HG02571 (cell line): ENCODE results near the gene INHBC.
"Not testable (repeated sequence)": the region's sequence is repeated elsewhere in the genome, so short reads cannot be mapped to it uniquely, and the experiment has no call there.

ENCODE experiments used
- ATAC-seq: cut with Tn5 transposase; IDR thresholded peaks from one replicate; pipeline ENCODE4 v1.9.1; 2021; ENCODE audit warnings: mild to moderate bottlenecking, moderate library complexity; ENCODE audit not compliant: unreplicated experiment

The INHBC gene

DNA sequence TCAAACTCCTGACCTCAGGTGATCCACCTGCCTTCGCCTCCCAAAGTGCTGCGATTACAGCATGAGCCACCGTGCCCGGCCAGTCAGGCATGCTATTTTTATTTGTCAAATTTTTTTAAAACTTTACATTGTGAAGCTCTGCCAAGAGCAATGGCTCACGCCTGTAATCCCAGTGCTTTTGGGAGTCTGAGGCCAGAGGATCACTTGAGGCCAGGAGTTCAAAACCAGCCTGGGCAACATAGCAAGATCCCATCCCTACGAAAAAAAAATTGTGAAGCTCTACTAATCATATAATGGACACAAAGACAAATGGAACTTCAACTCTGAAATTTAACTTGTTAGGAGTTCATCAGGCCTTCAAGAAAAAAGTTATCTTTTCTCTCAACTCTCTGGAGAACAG, 5.6 kb upstream of the INHBC start:
- ATAC-seq: no peak

DNA sequence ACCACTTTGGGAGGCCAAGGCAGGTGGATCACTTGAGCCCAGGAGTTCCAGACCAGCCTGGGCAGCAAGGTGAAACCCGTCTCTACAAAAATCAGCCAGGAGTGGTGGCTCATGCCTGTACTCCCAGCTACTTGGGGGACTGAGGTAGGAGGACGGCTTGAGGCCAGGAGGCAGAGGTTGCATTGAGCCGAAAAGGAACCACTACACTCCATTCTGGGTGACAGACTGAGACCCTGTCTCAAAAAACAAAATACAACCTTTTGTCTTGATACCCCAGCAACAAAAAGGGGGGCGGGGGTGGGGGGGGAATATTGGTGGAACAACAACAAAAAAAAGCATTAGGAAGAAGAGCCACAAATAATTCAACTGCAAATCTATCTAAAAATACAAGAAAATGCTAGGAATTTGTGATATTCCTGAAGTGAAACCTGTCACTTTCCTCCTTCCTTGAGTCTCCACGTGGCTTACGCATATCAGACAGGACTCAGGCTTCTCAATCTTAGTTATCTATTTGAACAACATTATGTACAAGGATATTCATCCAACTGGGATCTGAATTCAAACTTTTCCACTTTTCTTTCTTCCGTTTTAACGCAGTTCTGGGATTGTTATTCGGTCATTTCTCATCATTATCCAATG, 5.0 kb upstream of the INHBC start:
- no peak for ATAC-seq

DNA sequence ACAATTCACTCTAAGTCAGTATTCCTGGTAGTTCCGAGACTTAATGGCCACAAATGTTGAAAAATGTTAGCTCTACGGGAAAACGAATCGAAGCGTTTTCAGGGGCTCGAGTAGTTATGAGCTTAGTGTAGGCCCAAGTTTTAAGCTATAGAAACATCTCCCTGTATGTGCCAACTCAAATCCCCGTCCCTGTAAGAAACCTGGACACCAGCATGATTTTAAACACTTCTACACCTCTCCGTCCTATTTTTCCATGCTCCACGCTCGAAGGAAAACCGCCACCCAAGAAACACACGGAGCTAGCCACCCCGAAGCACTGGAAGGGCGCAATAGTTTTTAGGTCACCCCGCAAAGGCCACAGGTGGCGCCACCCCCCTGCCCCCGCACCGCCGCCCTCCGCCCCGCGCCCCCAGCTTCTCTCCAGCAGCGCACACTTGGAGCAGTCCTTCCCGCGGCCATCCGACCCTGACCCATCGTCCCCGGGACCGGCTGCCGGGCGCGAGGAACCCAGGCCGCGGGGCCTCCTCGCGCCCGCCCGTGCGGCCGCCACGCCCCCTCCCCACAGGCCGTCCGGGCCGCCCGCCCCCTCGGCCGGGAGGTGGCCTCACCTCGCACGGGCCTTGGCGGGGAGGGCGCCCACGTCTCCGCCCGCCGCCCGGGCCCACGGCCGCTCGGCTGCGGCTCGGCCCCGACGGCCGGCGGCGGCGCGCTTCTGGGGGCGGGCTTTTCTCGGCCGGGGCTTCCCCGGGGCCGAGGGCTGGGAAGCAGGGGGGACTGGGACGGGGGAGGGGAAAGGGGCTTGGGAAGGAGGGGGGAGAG, 4.3 kb upstream of the INHBC start:
- ATAC-seq: peak; percentile 44

DNA sequence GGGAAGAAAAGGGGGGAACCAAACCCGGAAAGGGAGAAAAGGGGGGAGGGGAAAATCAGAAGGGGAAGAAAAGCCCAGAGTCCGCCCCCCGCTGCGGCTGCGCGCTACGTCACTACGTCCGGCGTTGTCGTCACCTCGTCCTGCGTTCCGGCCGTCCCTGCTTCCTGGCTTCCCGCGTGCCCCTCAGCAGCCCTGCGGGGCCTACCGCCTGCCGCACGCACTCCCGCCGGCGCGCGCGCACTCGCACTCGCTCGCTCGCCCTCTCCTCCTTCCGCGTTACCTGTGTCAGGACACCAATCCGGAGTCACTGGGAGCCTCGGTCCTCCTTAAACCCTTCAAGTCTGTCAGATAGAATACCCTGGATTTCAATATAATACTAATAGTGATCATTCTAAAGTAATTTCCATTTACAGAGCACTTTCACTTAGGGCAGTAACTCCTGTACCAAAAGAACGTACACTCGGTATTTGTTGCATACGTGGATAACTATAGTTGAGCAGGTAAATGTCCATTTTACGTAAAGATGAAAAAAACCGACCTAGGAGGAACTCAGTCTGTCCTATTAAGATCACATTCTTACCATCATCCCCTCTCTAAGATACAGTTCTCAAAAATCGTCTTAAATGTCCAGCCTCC, 3.5 kb upstream of the INHBC start, which contains the start of gene R3HDM2:
R3HDM2 (minus strand) TSS at position 113 of the 636 bp plus-strand sequence. CDS start 120,615 bp downstream, outside the sequence.
- peak; percentile 98 for ATAC-seq

DNA sequence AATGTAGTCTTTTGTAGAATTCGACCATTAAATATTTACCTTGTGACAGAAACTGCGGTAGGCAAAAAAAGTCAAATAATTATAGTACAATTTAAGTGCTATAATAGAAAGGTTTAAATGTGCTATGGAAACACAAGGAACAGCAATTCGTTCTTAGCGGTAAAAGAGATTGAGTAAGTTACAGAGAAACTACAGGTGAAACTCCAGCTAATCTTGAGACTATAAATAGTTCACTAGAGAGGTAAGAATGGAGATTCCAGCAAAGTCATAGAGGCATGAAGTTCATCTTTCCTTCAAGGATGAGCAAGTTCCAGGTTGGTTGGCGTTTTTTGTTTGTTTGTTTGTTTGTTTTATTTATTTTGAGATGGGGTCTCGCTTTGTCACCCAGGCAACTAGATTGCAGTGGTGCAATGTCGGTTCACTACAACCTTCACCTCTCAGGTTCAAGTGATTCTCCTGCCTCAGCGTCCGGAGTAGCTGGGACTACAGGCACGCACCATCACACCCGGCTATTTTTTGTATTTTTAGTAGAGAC, 2.9 kb upstream of the INHBC start:
- ATAC-seq: no peak

DNA sequence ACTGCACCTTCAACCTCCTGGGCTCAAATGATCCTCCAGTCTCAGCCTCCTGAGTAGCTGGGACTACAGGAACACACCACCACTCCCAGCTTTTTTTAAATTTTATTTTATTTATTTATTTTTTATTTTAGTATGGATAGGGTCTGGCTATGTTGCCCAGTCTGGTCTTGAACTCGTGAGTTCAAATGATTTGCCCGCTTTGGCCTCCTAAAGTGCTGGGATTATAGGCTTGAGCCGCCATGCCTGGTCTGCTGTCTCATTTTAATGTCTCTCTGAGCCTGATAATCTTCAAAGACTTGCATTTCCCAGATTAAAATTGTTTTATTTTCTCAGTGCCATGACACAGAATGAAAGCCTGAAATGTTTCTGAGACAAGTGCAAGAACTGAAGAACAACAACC, 1.2 kb upstream of the INHBC start:
- ATAC-seq: no peak

DNA sequence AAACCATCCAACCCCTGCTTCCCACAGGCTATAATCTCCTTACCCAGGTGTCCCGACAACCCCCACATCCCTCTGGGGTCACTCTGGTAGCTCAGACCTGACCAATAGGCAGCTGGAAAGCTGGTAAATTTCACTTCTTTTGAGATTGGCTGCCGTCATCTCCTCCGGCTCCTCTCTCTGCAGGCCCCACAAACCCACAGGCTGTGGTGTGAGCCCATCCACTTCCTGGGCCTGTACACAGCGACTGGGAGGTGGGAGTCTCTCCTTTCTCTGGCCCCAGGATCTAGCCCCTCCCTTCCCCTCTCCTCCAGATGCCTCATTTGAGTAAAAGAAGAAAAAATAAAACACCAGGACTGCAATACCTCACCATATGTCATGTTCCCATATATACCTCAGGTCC, 709 bp downstream of the INHBC start:
- ATAC-seq: no peak

DNA sequence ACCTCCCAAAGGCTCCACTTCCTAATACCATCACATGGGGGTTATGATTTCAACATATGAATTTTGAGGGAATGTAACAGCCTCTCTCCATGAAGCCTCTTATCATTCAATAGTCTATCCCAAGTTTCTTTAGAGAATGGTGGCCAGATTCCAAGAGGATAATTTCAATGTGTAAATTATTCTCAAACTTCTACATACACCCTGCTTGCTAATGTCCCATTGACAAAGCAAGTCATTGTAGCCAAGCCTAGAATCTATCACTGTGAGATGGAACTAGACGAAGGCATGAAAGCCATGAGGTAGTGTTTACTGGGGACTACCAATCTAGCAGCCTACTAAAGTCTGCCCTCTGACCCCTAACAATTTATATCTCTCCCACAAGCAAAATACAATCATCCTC, 3.8 kb downstream of the INHBC start:
- ATAC-seq: no peak

DNA sequence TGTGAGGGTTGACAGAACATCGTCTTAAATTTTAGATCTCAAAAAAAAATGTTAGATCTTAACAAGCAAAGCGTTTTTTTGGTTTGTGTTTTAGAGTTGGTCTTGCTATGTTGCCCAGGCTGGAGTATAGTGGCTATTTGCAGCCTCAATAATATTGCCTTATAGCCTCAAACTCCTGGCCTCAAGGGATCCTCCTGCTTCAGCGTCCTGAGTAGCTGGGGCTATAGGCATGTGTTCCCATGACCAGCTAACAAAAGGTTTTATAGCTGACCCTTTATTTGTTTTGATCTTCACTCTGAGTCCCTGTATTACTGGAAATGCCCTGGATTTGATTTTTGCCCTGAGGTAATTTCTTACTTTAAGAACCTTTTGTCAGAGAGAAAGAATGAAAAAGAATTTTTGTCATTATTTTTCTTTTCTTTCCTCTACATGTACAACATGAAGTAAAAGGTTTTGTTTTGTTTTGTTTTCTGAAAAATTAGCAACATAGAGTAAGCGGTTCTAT, 5.2 kb downstream of the INHBC start:
- ATAC-seq: no peak

DNA sequence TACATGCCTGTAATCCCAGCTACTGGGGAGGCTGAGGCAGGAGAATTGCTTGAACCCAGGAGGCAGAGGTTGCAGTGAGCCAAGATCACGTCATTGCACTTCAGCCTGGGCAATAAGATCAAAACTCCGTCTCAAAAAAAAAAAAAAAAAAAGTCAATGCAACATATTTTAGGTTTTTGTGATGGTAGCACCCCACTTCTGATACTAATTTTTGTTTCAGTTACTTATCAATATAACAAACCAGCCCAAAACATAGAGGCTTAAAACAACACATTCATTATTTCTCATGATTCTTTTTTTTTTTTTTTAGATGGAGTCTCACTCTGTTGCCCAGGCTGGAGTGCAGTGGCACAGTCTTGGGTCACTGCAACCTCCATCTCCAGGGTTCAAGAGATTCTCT, 6.8 kb downstream of the INHBC start:
- not testable (repeated sequence) for ATAC-seq

DNA sequence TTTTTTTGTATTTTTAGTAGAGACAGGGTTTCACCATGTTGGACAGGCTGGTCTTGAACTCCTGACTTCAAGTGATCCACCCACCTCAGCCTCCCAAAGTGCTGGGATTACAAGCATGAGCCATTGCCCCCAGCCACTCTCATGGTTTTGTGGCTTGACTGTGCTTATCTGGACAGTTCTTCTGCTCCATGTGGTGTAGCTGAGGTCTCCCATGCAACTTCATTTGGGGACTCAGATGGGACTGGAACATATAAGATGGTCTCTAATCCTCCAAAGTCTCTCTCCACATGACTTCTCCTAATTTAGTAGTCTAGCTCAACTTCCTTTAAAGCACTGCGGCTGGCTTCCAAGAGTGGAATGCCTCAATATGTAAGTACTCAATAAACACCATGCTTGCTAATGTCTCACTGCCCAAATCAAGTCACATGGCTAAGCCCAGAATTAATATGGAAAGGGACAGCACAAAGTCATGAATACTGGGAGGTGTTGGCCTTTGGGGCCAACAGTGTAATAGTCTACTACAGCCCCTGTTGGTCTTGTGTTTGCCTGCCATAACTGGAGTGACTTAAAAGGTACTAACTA, 7.4 kb downstream of the INHBC start:
- ATAC-seq: no peak

DNA sequence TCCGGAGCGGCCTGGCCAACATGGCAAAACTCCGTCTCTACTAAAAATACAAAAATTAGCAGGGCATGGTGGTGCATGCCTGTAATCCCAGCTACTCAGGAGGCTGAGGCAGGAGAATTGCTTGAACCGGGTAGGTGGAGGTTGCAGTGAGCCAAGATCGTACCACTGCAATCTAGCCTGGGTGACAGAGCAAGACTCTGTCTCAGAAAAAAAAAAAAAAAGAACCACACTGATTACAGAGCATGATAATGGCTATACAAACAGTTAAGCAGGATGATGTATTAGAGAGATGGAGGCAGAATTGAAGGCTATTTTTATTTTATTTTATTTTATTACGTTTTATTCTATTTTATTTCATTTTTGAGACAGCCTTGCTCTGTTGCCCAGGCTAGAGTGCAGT, 9.8 kb downstream of the INHBC start:
- not testable (repeated sequence) for ATAC-seq

DNA sequence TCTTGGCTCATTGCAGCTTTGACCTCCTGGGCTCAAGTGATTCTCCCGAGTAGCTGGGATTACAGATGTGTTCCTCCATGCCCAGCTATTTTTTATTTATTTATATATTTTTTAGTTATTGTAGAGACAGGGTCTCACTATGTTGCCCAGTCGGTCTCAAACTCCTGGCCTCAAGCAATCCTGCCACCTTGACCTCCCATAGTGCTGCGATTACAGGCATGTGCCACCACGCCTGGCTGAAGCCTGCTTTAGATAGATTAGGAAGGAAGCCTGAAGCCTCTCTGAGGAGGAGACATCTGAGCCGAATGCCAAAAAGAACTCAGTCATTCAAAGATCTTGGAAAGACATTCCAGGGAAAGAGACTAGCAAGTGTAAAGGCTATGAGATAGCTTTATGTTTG, 10.2 kb downstream of the INHBC start:
- ATAC-seq: no peak

DNA sequence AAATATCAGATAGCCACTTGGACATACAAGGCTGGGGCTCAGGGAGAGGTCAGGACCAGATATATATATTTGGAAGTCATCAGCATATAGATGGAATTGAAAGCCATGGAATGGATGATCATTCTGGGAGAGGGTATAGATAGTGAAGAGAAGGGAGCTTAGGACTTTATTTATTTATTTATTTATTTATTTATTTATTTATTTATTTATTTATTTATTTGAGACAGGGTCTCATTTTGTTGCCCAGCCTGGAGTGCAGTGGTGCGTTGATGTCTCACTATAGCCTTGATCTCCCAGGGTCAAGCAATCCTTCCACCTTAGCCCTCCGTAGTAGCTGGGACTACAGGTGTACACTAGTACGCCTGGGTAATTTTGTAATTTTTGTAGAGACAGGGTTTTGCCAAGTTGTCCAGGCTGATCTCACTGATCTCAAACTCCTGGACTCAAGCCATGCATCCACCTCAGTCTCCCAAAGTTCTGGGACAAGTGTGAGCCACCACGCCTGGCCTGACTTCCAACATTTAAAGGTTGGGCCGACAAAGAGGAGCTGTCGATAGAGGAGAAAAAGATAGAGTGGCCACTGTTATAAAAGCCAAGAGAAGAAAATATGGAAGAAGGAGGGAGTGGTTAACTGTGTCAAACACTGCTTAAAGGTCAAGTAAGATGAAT, 11.8 kb downstream of the INHBC start:
- no peak for ATAC-seq

DNA sequence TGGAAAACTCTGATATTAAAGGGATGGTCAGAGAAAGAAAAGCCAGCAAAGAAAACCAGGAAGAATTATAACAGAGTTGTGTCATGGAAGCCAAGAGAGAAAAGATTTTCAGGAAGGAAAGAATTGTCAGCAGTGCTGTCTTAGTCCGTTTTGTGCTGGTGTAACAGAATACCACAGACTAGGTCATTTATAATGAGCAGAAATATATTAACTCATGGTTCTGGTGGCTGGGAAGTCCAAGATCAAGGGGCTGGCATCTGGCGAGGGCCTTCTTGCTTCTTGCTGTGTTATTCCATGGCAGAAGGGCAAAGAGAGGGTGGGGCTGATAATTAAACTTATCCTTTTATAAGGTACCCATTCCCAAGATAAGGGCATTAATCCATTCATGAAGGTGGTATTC, 14.1 kb downstream of the INHBC start:
- ATAC-seq: no peak

DNA sequence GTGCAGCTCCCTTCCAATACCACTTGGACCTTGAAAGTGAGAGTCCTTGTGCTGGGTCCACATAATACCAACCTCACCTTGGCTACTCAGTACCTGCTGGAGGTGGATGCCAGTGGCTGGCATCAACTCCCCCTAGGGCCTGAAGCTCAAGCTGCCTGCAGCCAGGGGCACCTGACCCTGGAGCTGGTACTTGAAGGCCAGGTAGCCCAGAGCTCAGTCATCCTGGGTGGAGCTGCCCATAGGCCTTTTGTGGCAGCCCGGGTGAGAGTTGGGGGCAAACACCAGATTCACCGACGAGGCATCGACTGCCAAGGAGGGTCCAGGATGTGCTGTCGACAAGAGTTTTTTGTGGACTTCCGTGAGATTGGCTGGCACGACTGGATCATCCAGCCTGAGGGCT, 14.8 kb downstream of the INHBC start:
- no peak for ATAC-seq

DNA sequence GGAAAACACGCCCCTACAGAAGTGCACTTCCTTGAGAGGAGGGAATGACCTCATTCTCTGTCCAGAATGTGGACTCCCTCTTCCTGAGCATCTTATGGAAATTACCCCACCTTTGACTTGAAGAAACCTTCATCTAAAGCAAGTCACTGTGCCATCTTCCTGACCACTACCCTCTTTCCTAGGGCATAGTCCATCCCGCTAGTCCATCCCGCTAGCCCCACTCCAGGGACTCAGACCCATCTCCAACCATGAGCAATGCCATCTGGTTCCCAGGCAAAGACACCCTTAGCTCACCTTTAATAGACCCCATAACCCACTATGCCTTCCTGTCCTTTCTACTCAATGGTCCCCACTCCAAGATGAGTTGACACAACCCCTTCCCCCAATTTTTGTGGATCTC, 15.5 kb downstream of the INHBC start:
- ATAC-seq: no peak

DNA sequence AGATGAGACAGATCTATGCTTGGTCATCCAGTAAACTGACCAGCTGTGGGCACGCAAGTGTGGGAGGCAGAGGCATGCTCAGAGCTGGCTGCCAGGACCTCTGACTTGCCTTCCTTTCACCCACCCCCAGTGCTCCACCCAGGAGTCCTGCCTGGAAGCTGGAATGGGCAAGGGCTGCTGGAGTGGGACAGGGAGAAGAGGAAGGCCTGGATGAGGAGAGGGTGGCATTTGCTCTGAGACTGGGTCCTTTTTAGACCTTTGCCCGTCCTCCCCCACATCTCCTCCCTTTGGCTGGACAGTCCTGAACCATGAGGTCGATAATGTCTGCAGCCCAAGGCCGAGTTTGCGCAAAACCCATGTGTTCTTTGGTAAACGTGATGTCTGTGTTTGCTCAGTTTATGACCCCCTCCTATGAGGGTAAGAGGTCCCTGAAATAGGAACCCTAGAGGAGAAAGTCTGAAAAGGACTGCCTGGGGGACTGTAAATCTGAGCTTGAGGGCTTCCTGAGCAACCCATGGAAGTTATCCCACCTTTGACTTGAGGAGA, 16.7 kb downstream of the INHBC start:
- ATAC-seq: no peak

DNA sequence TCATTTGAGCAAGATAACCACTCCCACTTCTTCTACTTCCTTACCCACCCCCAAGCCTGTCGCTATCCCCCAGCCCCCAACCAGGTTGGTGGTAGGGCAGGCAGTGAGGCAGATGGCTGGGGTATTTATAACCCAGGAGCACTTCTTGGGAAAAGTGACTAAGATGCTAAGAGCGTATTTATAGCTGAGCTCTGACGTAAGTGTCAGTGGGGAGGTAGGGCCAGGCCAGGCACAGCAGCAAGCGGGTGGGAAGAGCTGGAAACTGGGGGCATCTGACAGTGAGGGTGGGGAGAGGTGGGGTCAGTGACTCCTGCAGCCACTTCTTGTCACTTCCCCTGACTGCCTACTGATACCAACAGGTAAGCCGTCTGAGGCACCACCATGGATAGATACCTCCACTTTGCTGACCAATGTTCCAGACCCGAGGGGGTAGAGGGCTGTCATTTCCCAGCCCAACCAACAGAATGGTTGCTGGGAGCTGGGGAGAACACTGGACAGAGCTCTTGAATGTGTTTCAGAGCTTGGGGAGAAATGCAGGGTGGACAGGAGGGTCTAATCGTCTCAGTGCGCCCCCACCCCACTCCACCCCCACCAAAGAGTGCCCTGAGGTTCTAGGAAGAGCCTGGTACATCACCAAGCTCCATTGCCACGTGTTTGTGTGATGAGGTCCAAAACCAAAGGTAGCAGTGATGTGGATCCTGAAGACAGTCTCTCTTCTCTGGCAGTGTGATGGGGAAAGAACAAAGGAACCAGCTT, 17.8 kb downstream of the INHBC start:
- no peak for ATAC-seq
